ENCODE data around the gene ZNF784. TPM values are rescaled to one million over a fixed set of nuclear protein-coding genes. Genes with fewer than 3 reads are reported as not detected.
A peak's percentile ranks its signal among the peaks of the same experiment; 100 is the strongest.

The ZNF784 gene
- total and polyA plus RNA-seq, 10 of the 15 experiments (the other 5 are each of a cell fraction or from before 2014, with no cell fraction given) = 0.10 to 5.2 (median 1.8) TPM

DNA sequence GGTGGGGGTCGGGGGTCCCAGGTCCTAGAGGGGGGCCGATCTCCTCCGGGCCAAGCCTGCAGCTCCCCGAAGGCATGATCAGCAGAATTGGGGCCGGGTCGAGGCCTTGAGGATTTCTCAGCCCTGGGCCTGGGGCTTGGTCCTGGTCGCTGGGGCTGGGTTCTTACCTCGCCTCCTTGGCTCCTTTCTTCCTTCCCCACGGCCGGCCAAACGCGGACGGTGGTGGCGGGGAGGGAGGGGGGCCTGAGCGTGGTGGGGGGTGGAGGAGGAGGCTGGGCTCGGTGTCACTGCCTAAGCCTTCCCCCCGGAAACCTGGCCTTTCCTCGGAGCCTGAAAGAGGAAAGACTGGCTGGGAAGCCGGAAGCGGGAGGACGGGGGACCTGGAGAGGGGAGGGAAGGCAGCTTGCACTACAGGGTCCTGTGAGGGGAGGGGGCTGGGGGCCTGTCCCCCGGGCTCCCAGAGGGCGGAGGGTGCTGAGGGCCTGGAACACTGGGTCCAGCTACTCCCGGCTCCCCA lies 43.7 kb downstream of the ZNF784 start, which contains the start of gene ZNF579 (continued):
- TF ChIP-seq RFX5 (IDR thresholded peaks at IDR 0.05; ENCODE audit: low read depth, low read length) (no peak; the same call in 1 of the 2 replicates), TAF1 (IDR thresholded peaks at IDR 0.05; ENCODE audit: borderline replicate concordance, low read depth, low read length) (peak; percentile 48; the same call in 1 of the 2 replicates), DPF2 (IDR thresholded peaks at IDR 0.05) (0 out of 2 replicates have a peak, but pooled peaks have one; percentile 13), RB1 (IDR thresholded peaks at IDR 0.05; ENCODE audit: borderline replicate concordance) (no peak), SKIL (IDR thresholded peaks at IDR 0.05; ENCODE audit: low read depth, poor library complexity, severe bottlenecking) (no peak), HDAC6 (IDR thresholded peaks at IDR 0.05; ENCODE audit: unreplicated experiment) (no peak), NR2C1 (IDR thresholded peaks at IDR 0.05) (no peak), MYB (IDR thresholded peaks at IDR 0.05; ENCODE audit: borderline replicate concordance, low read depth, low read length) (no peak), KAT2A (conservative IDR thresholded peaks at IDR 0.05; ENCODE audit: control insufficient read depth, low read depth, low read length) (no peak), CREB1 (IDR thresholded peaks at IDR 0.05; ENCODE audit: low read depth) (0 out of 2 replicates have a peak, but pooled peaks have one; percentile 49), ZZZ3 (IDR thresholded peaks at IDR 0.05; ENCODE audit: control insufficient read depth, insufficient read length, low read depth) (no peak), WRNIP1 (IDR thresholded peaks at IDR 0.05; ENCODE audit: borderline replicate concordance, low read depth, low read length) (no peak), GABPA (IDR thresholded peaks at IDR 0.05; ENCODE audit: low read depth) (peak; percentile 94), ZBED1 (IDR thresholded peaks at IDR 0.05; ENCODE audit: borderline replicate concordance) (no peak), NR2C2 (IDR thresholded peaks at IDR 0.05; ENCODE audit: borderline replicate concordance, control insufficient read depth, insufficient read length, low read depth) (no peak), ZNF592 (IDR thresholded peaks at IDR 0.05) (no peak), FOXM1 (IDR thresholded peaks at IDR 0.05; ENCODE audit: low read depth, low read length) (no peak)
- TF ChIP-seq, protein P1, sequence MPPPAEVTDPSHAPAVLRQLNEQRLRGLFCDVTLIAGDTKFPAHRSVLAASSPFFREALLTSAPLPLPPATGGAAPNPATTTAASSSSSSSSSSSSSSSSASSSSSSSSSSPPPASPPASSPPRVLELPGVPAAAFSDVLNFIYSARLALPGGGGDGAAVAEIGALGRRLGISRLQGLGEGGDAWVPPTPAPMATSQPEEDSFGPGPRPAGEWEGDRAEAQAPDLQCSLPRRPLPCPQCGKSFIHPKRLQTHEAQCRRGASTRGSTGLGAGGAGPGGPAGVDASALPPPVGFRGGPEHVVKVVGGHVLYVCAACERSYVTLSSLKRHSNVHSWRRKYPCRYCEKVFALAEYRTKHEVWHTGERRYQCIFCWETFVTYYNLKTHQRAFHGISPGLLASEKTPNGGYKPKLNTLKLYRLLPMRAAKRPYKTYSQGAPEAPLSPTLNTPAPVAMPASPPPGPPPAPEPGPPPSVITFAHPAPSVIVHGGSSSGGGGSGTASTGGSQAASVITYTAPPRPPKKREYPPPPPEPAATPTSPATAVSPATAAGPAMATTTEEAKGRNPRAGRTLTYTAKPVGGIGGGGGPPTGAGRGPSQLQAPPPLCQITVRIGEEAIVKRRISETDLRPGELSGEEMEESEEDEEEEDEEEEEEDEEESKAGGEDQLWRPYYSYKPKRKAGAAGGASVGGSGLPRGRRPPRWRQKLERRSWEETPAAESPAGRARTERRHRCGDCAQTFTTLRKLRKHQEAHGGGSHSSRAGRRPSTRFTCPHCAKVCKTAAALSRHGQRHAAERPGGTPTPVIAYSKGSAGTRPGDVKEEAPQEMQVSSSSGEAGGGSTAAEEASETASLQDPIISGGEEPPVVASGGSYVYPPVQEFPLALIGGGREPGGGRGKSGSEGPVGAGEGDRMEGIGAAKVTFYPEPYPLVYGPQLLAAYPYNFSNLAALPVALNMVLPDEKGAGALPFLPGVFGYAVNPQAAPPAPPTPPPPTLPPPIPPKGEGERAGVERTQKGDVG (CRISPR knock-in tag; IDR thresholded peaks at IDR 0.05) = no peak
